Fibroblast of lung (primary cell): Measurements from ENCODE around the gene EXTL1.

Experiments used
- EZH2 ChIP-seq: IDR thresholded peaks from 2 replicates; pipeline ENCODE4 v1.5.1; 2012; ENCODE audit warnings: low read length, control low read depth, mild to moderate bottlenecking; ENCODE audit errors: missing control alignments
- TF ChIP-seq, protein P1 (sequence below), 2 donors: IDR thresholded peaks in 1 of 2; conservative IDR thresholded peaks in 1 of 2; 1 replicate in 1 of 2; 2 replicates in 1 of 2; pipeline ENCODE4 v1.5.1; 2011 to 2012; ENCODE audit warnings: low read length in 2 of 2, control low read depth in 1 of 2, inconsistent platforms in 1 of 2, low read depth in 1 of 2, mild to moderate bottlenecking in 1 of 2

GRCh38 chr1:26059906-26060305 lies 38.3 kb downstream of the EXTL1 start:
- TF ChIP-seq, protein P1, sequence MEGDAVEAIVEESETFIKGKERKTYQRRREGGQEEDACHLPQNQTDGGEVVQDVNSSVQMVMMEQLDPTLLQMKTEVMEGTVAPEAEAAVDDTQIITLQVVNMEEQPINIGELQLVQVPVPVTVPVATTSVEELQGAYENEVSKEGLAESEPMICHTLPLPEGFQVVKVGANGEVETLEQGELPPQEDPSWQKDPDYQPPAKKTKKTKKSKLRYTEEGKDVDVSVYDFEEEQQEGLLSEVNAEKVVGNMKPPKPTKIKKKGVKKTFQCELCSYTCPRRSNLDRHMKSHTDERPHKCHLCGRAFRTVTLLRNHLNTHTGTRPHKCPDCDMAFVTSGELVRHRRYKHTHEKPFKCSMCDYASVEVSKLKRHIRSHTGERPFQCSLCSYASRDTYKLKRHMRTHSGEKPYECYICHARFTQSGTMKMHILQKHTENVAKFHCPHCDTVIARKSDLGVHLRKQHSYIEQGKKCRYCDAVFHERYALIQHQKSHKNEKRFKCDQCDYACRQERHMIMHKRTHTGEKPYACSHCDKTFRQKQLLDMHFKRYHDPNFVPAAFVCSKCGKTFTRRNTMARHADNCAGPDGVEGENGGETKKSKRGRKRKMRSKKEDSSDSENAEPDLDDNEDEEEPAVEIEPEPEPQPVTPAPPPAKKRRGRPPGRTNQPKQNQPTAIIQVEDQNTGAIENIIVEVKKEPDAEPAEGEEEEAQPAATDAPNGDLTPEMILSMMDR (conservative IDR thresholded peaks at IDR 0.05 in 1 of 2, IDR thresholded peaks at IDR 0.05 in 1 of 2; ENCODE audit: low read depth in 1 of 2, low read length in 2 of 2): no peak
- TF ChIP-seq EZH2: no peak
